SK-N-MC (cell line): ENCODE measurements around the gene CLASP1.

Source experiments
- EZH2 ChIP-seq: fragments of 200-600 bp; sonication (generic); IDR thresholded peaks from one replicate; pipeline ENCODE4 v1.6.1; 2017; ENCODE audit warnings: antibody characterized with exemption
- FOXP2 ChIP-seq: optimal IDR thresholded peaks from 2 replicates; pipeline ENCODE3; 2011; ENCODE audit warnings: mild to moderate bottlenecking, moderate library complexity; ENCODE audit not compliant: insufficient read depth; ENCODE audit errors: extremely low read length, control extremely low read depth
- POLR2AphosphoS5 ChIP-seq: IDR thresholded peaks from 2 replicates; pipeline ENCODE4 v1.6.1; 2012; ENCODE audit warnings: mild to moderate bottlenecking, low read depth, low read length, borderline replicate concordance

GRCh38 chr2:121653035-121653434 lies 3.8 kb upstream of the CLASP1 start:
- TF ChIP-seq EZH2 (no peak), POLR2AphosphoS5 (no peak), FOXP2 (no peak)
